Erythroblast (primary cell): Measurements from ENCODE around the gene DDX39B.

ENCODE experiments used
- GATA1 ChIP-seq: IDR thresholded peaks from 2 replicates; pipeline ENCODE4 v1.6.1; 2011; ENCODE audit warnings: low read depth, mild to moderate bottlenecking, control low read depth, low read length, moderate library complexity
- POLR2A ChIP-seq: IDR thresholded peaks from 2 replicates; pipeline ENCODE4 v1.6.1; 2011; ENCODE audit warnings: mild to moderate bottlenecking, low read length

DNA sequence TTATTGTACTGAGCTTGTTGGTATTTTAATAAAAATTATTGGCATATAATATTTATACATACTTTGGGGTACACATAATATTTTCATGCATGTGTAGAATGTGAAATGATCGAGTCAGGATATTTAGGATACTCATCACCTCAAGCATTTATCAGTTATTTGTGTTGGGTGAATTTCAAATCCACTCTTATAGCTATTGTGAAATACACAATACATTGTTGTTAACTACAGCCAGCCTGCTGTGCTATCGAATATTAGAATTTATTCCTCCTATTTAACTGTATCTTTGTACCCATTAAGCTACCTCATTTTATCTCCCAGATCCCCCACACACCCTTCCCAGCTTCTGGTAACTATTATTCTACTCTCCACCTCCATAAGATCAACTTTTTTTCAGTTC, 58.4 kb downstream of the DDX39B start:
- TF ChIP-seq POLR2A = no peak
- TF ChIP-seq GATA1 = no peak
